ENCODE measurements around the gene RFK.
"Not testable (repeated sequence)": the region's sequence is repeated elsewhere in the genome, so short reads cannot be mapped to it uniquely, and the experiment has no call there.

Gene RFK

DNA sequence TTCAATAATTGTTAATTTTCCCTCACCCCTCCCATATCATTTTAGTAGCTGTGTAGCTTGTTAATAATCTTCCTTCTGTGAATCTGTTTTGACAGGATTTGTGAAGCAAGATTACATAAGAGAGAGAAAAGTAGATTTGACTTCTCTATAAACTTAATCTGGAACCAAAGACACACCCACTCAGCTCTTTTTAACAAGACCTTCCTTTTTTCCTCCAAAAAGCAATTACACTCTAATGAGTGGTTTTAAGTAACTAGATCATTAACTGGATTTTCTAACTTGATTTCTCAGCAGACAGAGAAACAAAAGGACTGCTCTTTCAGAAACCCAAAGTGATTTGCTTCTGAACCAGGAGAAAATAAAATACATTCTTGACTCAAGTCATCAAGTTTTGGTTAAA, 21.9 kb downstream of the RFK start:
- FAIRE-seq = no peak
- DNase-seq (ENCODE audit: insufficient read length, low spot score) = no peak

DNA sequence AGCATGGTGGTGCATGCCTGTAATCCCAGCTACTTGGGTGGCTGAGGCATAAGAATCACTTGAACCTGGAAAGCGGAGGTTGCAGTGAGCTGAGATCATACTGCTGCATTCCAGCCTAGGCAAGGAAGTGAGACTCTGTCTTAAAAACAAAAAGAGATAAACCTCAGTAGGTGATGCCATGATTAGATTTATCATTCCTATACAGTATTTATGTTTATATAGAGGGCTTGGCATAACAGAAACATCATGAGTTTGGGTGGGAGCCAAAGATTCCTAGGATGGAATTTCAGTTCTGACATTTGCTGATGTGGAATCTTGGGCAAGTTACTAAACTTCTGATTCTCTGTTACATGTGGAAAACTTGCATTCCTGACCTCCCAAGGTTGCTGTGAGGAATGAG, 22.3 kb downstream of the RFK start:
- DNase-seq (ENCODE audit: insufficient read length, low spot score) (no peak), FAIRE-seq (no peak)

DNA sequence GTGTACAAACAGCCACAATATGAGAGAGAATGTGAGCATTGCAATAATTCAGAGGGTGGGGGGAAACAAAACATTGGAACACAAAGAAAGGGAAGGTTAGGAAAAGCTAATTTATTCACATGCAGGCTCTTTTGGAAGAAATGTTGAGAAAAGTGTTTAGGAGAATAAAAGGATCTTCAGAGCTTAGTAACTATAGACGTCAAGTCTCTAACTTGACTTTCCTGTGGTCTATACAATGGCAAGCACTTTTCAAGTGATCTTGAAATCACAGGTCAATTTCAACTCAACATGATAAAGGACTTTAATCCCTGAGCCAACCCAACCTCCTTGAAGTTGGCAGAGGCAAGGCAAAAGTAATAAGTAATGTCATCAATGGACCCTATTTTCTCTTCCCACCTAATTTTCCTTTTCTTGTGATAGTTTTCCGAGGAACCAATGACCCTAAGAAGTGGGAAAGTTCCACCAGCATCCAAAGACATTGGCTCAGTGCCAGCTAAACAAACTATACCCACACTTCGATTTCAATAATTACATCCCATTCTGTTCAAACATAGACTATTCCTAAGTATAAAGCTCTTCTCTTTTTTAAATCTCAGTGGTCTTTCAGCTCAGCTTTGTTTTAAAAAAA, 23.7 kb downstream of the RFK start:
- no peak for DNase-seq (ENCODE audit: insufficient read length, low spot score)
- no peak for FAIRE-seq

DNA sequence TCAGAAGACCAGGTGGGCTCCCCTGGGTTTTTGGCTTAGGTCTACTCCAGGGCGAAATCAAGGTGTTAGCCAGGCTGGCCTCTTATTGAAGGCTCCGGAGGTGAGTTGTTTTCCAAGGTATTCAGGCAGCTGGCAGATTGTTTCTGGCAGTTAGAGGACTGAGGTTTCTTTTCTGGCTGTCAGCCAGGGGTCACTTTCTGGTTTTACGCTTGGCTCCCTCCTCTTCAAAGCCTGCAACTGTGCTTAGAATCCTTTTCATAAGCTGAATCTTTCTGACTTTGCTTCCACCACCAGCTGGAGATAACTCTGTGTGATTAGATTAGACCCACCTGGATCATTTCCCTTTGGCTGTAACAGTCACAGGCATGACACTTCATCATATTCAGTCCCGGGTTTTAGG, 24.6 kb downstream of the RFK start:
- FAIRE-seq (no peak), DNase-seq (ENCODE audit: insufficient read length, low spot score) (no peak)

DNA sequence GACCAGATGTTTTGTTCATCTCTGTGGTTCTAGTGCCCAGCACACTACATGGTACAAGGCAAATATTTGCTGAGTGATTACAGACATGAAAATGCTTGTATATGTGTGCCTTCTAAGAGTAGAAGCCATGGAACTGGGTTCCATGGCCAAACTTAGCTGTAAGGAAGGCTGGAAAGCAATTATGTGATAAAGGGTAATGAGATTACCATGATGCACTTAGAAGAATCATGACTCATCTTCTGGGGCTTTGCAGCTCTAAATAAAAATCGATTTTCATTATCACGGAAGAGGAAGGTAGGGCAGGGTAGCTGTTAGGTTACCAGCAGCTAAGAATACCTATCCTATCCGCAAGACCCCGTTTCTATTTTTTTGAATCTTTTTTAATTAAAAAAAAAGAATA, 28.0 kb downstream of the RFK start:
- FAIRE-seq (no peak), DNase-seq (ENCODE audit: insufficient read length, low spot score) (no peak)

DNA sequence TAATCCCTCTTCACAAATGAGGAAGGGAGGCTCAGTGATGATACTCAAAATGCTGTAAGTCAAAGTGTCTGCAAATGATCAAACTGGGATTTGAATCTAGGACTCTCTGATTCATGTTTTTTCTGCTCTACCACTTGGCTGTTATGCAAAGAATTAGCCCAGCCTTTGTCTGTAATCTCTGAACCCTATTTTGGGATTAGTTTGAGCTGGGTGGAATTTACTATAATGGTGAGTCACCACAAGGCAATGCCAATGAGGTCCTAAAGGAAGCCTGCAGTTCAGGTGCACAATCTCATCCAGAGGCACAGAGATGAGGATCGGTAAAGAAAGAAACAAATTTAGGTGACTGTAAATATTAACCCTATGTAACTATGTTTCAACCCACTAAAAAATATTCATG, 29.2 kb downstream of the RFK start:
- DNase-seq (ENCODE audit: insufficient read length, low spot score) (no peak), FAIRE-seq (no peak)

DNA sequence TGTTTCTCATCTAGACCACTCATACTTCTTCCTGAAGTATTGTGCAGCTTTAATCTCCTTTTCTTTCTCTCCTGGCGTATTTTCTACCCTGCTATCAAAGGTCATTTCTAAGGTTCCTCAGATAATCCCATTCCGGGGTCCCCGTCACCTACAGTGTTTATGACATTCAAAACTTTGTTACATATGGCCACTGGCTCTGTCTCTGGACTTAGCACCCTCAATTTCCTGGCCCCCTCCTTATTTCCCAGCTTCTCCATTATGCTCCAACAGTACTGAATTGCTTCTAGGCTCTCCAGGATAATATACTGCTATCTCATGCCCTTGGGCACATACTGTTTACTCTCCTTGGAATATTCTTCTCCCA, 31.2 kb downstream of the RFK start:
- FAIRE-seq (no peak), DNase-seq (ENCODE audit: insufficient read length, low spot score) (no peak)

DNA sequence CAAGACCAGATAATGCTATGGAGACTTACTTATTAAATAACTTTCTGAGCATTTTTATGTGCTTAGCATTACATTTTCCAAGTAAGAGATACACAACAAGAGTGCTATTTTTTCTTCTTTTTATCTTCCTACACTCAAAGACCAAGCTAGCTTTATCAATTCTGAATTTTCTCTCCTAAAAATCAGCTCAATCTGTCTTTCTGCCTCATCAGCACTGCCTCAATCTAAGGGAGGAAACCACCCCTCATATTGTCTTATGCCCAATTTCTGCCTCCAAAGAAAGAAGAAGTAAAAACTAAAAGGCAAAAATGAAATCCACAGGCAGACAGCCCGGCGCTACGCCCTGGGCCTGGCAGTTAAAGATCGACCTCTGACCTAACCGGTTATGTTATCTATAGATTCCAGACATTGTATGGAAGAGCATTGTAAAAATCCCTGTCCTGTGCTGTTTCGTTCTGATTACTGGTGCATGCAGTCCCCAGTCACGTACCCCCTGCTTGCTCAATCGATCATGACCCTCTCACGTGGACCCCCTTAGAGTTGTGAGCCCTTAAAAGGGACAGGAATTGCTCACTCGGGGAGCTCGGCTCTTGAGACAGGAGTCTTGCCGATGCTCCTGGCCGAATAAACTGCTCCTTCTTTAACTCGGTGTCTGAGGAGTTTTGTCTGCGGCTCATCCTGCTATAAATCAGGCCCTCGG, 31.7 kb downstream of the RFK start:
- DNase-seq (ENCODE audit: insufficient read length, low spot score) = not testable (repeated sequence)

DNA sequence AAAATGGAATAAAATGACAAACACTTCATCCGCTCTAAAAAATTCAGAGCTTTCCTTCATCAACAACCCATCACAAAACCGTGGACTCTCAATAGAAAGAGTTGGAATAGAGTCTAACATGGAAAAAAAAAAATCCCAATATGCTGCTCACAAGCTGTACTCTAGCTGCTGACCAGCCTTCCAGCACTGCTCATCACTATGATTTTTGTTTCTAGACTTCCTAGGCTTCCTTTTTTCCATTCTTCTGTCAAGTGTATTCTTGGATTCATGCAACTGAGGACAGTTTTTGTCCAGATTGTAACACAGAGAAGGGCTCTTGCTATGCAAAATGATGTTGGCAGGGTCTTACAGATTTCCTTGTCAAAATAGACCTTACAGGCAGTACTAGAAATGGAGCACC, 34.5 kb downstream of the RFK start:
- FAIRE-seq (no peak), DNase-seq (ENCODE audit: insufficient read length, low spot score) (no peak)

More for the DNA sequence above, 31.7 kb downstream of the RFK start:
- not testable (repeated sequence) for FAIRE-seq

DNA sequence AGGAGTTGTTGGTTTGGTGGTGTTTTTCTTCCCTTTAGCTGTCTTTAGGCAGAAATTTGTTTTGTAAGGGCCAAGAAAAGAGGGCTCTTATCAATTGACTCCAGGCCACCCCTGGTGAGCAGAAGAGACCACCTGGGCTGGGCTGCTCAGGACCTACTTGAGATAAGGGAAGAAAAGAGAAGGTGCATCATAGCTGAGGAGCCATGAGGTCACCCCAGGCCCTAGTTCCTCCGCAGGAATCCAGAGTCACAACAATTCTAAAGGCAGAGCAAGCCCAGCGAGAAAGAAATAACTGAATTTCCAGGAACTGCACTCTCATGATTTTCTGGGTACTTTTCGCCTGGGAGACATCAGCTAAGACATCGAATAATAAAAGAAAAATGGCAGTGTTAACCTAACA, 34.9 kb downstream of the RFK start:
- FAIRE-seq (no peak), DNase-seq (ENCODE audit: insufficient read length, low spot score) (no peak)

DNA sequence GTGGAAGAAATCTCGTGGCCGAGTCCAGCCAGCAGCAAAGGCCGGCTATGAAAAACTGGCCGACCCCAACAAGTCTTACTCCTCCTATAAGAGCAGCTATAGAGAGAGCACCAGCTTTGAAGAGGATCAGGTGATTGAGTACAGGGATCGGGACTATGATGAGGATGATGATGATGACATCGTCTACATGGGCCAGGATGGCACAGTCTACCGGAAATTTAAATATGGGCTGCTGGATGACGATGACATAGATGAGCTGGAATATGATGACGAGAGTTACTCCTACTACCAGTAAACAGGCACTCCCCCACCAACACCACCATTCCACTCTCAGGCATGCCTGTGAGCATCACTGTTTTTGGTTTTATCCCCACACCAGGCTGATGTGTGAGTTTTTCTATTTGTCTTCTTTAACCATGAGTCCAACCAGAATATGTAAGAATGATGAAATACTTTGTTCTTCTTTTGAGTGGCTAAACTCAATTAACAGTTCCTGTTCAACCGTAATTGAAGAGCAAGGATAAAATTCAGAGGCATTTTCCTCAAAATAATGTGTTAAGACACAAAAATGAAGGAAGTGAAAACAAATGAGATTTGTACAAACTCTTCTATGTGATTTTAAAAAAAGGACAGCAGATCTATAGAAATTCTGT, 35.5 kb downstream of the RFK start:
- no peak for DNase-seq (ENCODE audit: insufficient read length, low spot score)

DNA sequence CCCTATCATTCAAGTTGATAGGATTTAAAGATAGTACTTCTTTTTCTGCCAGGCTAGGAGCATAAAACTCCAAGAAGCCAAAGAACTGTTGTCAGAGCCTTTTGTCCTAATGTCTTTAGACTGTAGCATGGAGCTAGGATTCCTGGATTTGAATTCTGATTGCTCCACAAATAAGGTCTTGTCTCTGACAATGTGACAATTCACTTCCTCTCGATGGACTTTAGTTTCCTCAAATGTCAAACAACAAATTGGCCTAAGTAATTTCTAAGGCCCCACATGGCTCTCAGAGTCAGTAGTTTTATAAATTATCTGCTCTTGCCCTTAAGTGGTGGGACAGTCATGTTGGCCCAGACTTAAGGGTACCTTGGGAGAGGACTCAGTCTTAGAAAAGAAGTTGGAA, 36.7 kb downstream of the RFK start:
- no peak for FAIRE-seq
- DNase-seq (ENCODE audit: insufficient read length, low spot score) = no peak

More for the DNA sequence above, 35.5 kb downstream of the RFK start:
- no peak for FAIRE-seq

DNA sequence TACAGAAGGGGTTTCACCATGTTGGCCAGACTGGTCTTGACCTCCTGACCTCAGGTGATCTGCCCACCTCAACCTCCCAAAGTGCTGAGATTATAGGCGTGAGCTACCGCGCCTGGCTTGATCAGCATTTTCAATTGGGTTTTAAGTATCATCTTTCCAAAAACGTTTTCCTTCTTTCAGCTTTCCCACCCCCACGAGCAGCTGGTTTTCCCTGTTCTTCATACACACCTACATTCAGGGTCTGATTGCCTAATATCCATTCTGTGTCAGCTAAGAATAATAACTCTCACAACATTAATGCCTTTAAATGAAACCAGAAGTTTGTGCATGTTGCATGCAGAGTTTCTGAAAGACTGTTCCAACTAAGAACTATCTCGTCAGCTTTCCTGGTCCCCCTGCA, 38.3 kb downstream of the RFK start:
- no peak for FAIRE-seq
- DNase-seq (ENCODE audit: insufficient read length, low spot score) = no peak

DNA sequence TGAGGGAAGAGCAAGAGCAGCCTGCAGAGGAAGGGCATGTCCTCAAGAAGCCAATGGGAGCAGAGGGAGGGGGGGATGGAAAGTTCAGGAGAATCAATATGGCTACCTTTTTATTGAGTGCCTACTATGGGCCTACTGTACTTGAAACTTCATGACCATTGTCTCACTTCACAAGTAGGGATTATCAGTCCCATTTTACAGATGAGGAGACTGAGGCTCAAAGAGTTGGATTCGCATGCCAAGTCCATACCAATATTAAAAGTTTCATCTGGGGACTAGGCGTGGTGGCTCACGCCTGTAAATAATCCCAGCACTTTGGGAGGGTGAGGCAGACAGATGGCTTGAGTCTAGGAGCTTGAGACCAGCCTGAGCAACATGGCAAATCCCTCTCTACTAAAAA, 40.0 kb downstream of the RFK start:
- no peak for DNase-seq (ENCODE audit: insufficient read length, low spot score)
- no peak for FAIRE-seq

DNA sequence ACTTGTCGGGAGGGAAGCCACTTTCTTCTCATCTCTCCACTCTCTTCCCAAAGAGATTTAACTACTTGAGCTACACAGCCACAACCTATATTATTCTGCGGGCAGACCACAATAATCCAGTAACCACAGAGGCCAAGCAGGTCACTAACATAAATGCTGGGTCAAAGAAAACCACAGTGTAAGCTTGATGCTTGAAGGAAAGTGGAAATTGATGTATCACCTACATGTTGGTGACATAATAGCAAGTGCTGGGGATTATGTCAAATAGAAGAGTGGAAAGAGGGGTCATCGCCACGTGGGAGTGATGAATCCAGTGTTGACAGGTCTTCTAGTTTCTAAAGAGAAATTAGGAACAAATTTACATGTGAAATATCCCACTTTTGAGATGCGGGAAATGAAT, 40.9 kb downstream of the RFK start:
- no peak for DNase-seq (ENCODE audit: insufficient read length, low spot score)
- no peak for FAIRE-seq

DNA sequence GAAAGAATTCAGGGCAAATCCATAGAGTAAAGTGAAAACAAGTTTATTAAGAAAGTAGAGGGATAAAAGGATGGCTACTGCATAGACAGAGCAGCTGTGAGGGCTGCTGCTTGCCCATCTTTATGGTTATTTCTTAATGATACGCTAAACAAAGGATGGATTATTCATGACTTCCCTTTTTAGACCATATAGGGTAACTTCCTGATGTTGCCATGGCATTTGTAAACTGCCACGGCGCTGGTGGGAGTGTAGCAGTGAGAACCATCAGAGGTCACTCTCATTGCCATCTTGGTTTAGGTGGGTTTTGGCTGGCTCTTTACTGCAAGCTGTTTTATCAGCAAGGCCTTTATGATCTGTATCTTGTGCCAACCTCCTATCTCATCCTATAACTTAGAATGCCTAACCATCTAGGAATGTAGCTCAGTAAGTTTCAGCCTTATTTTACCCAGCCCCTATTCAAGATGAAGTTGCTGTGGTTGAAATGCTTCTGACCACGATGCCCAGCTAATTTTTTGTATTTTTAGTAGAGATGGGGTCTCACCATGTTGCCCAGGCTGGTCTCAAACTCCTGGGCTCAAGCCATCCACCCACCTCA, 42.1 kb downstream of the RFK start:
- DNase-seq (ENCODE audit: insufficient read length, low spot score) (no peak), FAIRE-seq (no peak)

DNA sequence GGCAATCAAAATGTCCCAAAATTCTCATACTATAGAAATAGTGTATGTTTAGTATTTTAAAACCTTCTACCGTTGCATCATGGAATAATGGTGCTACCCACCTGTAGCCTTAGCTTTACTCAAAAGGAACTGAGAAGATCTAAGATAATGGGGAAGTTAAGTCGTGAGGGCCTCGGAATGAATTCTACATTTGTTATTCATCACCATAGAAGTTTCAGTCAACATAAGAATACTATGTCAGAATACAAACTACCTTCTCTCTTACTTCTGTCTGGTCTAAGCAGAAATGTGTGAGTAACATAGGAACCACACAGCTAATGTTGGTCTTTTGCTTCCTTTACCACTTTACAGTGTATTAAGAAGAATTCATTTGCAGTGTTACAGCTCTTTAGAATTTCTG, 43.2 kb downstream of the RFK start:
- DNase-seq (ENCODE audit: insufficient read length, low spot score) (no peak), FAIRE-seq (no peak)

DNA sequence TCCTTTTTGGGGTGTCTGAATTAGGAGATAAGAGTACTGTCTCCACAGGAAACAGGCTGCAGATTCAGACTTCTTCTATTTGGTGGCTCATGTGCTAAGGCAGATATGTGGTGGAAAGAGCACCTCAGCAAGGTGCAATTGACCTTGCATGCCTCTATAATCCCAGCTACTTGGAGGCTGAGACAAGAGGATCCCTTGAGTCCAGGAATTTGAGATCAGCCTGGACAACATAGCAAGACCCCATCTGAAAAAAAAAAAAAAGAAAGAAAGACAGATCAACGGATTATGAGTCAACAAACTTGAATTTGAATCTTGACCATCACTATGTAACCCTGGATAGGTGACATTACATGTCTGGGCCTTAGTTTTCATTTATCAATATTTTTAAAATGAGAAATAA, 44.4 kb downstream of the RFK start:
- FAIRE-seq (no peak), DNase-seq (ENCODE audit: insufficient read length, low spot score) (no peak)

DNA sequence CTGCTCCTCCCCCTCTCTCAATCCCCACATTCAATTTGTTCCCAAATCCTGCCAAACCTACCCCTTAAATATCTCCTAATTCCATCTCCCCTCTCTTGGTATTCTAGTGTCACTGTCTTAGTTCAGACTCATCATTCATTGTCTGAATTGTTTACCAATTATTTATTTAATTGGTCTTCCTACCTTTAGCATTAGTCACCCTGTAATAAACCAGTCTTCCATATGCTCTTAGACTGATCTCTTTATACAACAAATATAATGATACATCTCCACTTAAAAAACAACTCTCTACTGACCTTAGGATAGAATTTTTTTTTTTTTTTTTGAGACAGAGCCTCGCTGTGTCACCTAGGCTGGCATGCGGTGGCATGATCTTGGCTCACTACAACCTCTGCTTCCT, 51.4 kb downstream of the RFK start:
- DNase-seq (ENCODE audit: insufficient read length, low spot score) = no peak
- FAIRE-seq = no peak

DNA sequence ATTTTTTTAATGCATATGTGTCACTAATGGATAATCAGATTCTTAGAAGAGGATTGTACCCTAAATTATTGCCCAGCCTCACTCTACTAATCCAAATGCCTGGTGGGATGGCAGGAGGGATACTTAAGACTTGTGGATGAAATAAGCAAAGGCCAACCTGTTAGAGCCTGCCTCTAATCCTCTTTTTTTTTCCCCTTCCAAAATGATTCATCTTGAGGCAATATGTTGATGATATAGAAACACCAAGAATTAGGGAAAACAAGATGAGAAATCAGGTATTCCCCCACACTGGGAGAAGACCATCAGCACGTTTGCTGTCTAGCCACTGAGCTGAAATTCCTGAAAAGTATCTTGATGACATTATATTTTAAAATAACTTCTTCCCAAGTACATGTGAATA, 52.0 kb downstream of the RFK start:
- no peak for FAIRE-seq

DNA sequence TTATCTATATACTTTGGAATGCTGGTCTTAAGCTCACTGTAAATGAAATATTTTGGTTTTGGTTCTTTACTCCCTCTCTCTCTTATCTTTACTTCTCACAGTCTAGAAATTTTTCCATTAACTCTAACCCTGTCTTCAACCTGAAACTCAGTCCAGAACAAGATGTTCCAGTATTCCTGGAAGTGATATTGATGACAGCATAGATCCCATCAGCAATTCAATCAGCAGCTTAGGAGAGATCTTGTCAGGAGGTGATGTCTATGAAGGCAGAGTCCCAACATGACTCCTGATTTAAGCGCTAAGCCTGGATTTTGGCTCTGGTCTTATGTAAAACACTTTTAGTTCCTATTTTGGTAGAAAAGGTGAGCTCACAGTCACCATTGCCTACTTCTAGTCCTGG, 52.6 kb downstream of the RFK start:
- no peak for DNase-seq (ENCODE audit: insufficient read length, low spot score)
- no peak for FAIRE-seq

More for the DNA sequence above, 52.0 kb downstream of the RFK start:
- DNase-seq (ENCODE audit: insufficient read length, low spot score) = no peak

DNA sequence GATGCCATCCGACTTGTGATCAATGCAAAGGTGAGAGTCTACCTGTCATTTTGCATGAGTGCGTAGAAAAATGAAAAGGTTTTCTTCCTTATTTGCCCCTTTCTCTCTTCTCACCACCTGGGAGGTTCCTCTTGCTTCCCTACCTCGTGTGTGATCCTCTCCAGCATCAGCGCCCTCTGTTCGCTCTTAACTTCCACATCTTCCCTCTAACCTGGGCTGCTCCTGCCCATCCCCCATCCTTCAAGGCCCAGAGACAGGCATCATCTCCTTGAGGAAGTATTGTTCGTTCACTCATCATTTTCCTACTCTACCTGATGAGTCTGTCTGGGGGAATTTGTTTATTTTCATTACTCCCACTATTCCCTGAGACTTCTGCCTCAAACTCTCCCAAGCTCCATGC, 55.8 kb downstream of the RFK start:
- no peak for FAIRE-seq

More for the DNA sequence above, 55.8 kb downstream of the RFK start:
- DNase-seq (ENCODE audit: insufficient read length, low spot score) = no peak
